ENCODE data around the gene RAB29. TPM values are rescaled to one million over a fixed set of nuclear protein-coding genes. Genes with fewer than 3 reads are reported as not detected.

Gene RAB29
- total and polyA plus RNA-seq, 9 of the 15 experiments (the other 6 are each of a cell fraction or from before 2014, with no cell fraction given), result 6.3 to 17.6 (median 8.0) TPM

GRCh38 chr1:205811660-205812059 lies 36.4 kb upstream of the RAB29 start (continued):
- TF ChIP-seq CREB3L1 (IDR thresholded peaks at IDR 0.05; ENCODE audit: borderline replicate concordance, low read depth), result no peak
- peak; percentile 37 for TF ChIP-seq TAF1 (IDR thresholded peaks at IDR 0.05; ENCODE audit: control insufficient read depth, extremely low read depth, insufficient read depth, low read length, severe bottlenecking)
- no peak for TF ChIP-seq ZNF384 (IDR thresholded peaks at IDR 0.05; ENCODE audit: low read depth, low read length)
- TF ChIP-seq REST (IDR thresholded peaks at IDR 0.05; ENCODE audit: borderline replicate concordance), result 0 out of 2 replicates have a peak, but pooled peaks have one; percentile 12
- TF ChIP-seq REST (CRISPR knock-in tag; IDR thresholded peaks at IDR 0.05; ENCODE audit: low read depth), result no peak
- TF ChIP-seq SMAD2 (IDR thresholded peaks at IDR 0.05; ENCODE audit: low read depth, low read length), result no peak
- no peak for TF ChIP-seq HBP1 (CRISPR knock-in tag; IDR thresholded peaks at IDR 0.05)
- TF ChIP-seq ZNF57 (CRISPR knock-in tag; IDR thresholded peaks at IDR 0.05), result no peak
- TF ChIP-seq TRIM24 (IDR thresholded peaks at IDR 0.05), result peak; percentile 9 to 50; a peak in 1 of 4 replicates
- TF ChIP-seq POU5F1 (IDR thresholded peaks at IDR 0.05; ENCODE audit: borderline replicate concordance, low read depth, low read length, partially characterized antibody), result no peak
- no peak for TF ChIP-seq ZNF445 (CRISPR knock-in tag; IDR thresholded peaks at IDR 0.05; ENCODE audit: low read depth)
- no peak for TF ChIP-seq SMARCC2 (IDR thresholded peaks at IDR 0.05; ENCODE audit: low read depth)
- no peak for TF ChIP-seq NR2C1 (IDR thresholded peaks at IDR 0.05)
- TF ChIP-seq NR2C1 (tag; IDR thresholded peaks at IDR 0.05), result no peak
- TF ChIP-seq JUN (IDR thresholded peaks at IDR 0.05; ENCODE audit: borderline replicate concordance, low read depth, low read length), result no peak
- no peak for TF ChIP-seq JUN (CRISPR knock-in tag; IDR thresholded peaks at IDR 0.05; ENCODE audit: borderline replicate concordance)
- no peak for TF ChIP-seq SOX6 (IDR thresholded peaks at IDR 0.05)
- TF ChIP-seq MLLT1 (IDR thresholded peaks at IDR 0.05), result peak in 1 of 2 experiments; percentile 68; a peak in 2 of 4 replicates

Measured in K562 (cell line).